ENCODE data around the gene MXD1. TPM values are rescaled to one million over a fixed set of nuclear protein-coding genes. Genes with fewer than 3 reads are reported as not detected.

Gene MXD1
- total RNA-seq, 1 donor from 2014 or later = 4.6 TPM

DNA sequence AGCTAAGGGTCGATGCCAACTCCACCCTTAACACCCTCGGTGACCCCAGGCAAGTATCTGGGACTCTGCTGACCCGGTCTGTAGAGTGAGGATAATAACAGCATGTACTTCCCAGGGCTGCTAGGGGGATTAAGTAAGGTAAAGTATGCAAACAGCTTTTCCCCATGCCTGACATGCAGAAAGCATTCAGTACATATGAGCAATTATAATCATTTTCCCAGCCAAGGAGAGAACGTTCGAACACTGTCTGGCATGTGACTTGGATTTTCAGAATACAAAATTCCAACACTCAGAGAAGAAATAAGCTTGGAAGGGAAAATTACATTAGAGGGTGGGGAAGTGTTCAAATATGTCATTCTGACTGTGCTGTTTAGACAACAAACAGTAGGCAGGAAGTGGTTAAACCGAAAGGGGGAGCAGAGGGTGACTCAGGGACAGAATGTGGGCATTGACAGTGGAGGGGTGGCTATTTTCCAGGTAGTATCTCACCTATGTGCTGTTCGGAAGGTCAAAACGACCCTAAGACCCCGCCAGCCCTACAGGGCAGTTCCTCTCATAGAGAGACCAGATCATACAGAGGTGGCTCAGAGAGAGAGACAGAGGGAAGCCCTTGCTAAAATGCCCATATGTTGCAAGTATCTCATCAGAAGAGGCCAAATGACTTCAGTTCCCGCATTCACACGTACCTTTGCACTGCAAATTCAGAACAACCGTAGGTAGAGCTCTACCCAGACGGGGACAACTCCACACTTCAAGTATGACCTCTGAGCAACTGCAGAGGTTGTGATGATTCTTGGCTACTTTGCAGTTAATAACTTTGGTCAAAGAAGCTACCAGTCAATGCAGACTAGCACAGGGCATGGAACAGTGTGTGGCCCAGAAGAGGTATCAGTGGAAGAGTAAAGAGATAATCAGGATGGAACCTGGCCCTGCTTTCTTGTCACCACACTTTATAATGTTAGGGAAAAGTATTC is 31.7 kb downstream of the MXD1 start:
- H3K9me3 ChIP-seq = no peaks in the 10 kb centered on the region
- TF ChIP-seq, protein P1, sequence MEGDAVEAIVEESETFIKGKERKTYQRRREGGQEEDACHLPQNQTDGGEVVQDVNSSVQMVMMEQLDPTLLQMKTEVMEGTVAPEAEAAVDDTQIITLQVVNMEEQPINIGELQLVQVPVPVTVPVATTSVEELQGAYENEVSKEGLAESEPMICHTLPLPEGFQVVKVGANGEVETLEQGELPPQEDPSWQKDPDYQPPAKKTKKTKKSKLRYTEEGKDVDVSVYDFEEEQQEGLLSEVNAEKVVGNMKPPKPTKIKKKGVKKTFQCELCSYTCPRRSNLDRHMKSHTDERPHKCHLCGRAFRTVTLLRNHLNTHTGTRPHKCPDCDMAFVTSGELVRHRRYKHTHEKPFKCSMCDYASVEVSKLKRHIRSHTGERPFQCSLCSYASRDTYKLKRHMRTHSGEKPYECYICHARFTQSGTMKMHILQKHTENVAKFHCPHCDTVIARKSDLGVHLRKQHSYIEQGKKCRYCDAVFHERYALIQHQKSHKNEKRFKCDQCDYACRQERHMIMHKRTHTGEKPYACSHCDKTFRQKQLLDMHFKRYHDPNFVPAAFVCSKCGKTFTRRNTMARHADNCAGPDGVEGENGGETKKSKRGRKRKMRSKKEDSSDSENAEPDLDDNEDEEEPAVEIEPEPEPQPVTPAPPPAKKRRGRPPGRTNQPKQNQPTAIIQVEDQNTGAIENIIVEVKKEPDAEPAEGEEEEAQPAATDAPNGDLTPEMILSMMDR (IDR thresholded peaks at IDR 0.05) = no peak
- peaks cover 8 to 22% of the 10 kb centered on the region in 2 donors for H3K36me3 ChIP-seq
- intact Hi-C loops (cut with DNase I) = no loop called here
- no peak overlapping the region for H3K4me3 ChIP-seq
- no peaks in the 10 kb centered on the region for H3K4me1 ChIP-seq
- H3K27ac ChIP-seq = no peak overlapping the region
- DNase-seq (ENCODE audit: low spot score in 2 of 2) = no peak
- no peaks in the 10 kb centered on the region for H3K27me3 ChIP-seq

DNA sequence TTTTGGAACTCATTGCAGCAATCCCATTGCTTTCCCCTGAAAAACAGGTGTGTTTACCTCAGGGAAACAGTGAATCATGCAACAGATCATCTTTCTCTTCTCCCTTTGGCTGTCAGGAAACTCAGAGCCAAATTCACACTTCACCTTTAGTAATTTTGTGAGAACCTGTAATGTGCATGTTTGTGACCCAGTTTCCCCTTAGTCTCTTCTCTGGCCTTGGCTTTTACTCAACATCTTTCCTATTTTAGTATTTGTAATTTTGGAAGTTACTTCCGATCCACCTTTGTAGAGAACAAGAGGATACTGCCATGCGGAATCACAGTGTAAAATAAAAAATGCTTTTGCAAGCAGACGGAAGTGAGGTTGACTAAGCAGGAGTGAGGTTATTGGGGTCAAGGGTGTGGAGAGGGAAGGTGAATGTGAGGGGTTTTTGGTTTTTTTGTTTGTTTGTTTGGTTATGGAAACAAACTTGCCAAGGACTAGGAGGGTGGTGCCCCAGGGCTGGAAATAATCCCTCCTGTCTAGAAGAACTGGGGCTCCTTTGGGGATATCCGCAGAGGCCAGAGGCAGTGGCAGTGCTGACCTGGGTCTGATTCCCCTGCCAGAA is 32.5 kb downstream of the MXD1 start:
- intact Hi-C loops (cut with DNase I) = no loop called here
- no peak for DNase-seq (ENCODE audit: low spot score in 2 of 2)
- H3K9me3 ChIP-seq = no peaks in the 10 kb centered on the region
- H3K27ac ChIP-seq = no peak overlapping the region
- no peaks in the 10 kb centered on the region for H3K4me1 ChIP-seq
- peaks cover 8 to 15% of the 10 kb centered on the region in 2 donors for H3K36me3 ChIP-seq
- H3K4me3 ChIP-seq = no peak overlapping the region
- TF ChIP-seq, protein P1 (IDR thresholded peaks at IDR 0.05) = no peak
- no peaks in the 10 kb centered on the region for H3K27me3 ChIP-seq

DNA sequence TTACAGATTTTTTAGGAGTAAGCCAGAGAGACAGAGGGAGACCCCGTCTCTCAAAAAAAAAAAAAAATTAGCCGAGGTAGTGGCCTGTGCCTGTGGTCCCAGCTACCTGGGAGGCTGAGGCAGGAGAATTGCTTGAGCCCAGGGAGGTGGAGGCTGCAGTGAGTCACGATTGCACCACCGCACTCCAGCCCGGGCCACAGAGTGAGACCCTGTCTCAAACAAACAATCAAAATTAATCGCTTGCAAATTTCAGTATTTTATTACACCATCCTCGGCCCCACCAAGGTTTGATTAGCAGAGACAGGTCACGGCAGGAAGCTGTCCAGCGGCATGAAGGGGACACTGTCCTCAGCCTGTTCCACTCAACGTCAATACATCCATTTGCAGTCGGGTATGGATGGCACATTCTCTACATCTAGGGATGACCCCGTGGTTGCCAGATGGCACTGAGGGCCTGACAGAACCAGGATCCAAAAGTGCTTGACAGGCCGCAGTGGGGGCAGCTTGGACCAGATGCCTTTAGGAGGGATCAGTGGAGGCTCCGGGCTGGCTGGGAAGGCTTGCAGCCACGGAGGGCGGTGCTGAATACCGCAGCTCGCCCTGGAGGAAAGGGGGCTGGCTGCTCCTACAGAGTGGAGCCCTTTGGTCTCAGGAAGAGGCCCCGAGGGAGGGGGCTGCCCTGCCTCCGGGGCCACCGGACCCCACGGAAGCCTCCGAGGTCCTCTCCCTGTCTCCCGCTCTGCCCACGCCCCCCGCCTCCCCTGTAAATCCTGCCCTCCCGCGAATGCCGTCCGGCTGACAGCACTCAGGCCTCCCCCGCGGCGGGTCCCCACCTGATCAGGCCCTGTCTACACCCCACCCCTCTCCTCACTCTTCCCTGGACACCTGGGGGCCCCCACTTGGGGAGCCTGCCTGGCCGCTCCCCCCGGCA is 33.4 kb downstream of the MXD1 start:
- no peak for DNase-seq (ENCODE audit: low spot score in 2 of 2)
- H3K4me3 ChIP-seq = no peak overlapping the region
- no peaks in the 10 kb centered on the region for H3K27me3 ChIP-seq

DNA sequence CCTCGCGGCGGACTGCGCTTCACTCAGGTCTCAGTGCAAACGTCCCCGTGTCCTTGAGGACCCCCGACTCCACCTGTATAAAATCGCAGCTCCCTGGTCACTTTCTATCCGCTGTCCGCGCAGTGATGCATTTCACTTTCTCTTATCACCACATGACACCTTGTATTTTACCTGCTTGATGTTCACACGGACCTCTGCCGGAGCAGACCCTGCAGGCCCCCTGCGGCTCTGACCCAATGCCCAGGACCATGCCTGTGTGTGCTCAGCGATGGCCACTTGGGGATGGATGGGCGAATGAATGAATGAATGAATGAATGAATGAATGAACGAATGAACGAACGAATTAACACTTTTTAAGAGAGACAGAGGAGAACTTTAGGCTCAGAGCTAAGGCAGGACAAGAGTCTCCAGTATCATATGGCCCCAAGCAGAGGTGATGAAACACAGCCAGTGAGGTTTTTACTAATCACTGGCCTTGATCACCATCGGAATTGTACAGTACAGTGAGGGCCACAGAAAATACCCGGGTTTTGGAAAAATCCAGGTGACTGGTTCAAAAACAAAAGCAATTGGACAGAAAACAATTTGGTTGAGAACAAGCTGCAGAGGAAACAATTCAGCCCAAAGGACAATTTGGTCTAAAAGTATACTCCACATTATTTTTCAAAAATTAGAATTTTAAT is 34.2 kb downstream of the MXD1 start:
- H3K4me3 ChIP-seq = no peak overlapping the region

More for the DNA sequence above, 33.4 kb downstream of the MXD1 start:
- no peaks in the 10 kb centered on the region for H3K4me1 ChIP-seq
- H3K27ac ChIP-seq = no peak overlapping the region
- intact Hi-C loops (cut with DNase I) = no loop called here
- H3K9me3 ChIP-seq = no peaks in the 10 kb centered on the region
- H3K36me3 ChIP-seq = peaks cover 4 to 7% of the 10 kb centered on the region in 2 donors
- TF ChIP-seq, protein P1 (IDR thresholded peaks at IDR 0.05) = no peak

More for the DNA sequence above, 34.2 kb downstream of the MXD1 start:
- DNase-seq (ENCODE audit: low spot score in 2 of 2) = no peak
- Histone ChIP-seq H3K36me3 (no peaks in the 10 kb centered on the region), H3K9me3 (no peaks in the 10 kb centered on the region), H3K4me1 (no peaks in the 10 kb centered on the region), H3K27ac (no peak overlapping the region), H3K27me3 (no peaks in the 10 kb centered on the region)
- intact Hi-C loops (cut with DNase I) = no loop called here
- TF ChIP-seq, protein P1 (IDR thresholded peaks at IDR 0.05) = no peak

Data from ascending aorta (tissue), 2 donors.